ENCODE results near the gene RAB12. TPM values are rescaled to one million over a fixed set of nuclear protein-coding genes. Genes with fewer than 3 reads are reported as not detected.

Gene RAB12
- total RNA-seq, 1 donor from 2014 or later = 31.7 TPM

- Mint-ChIP-seq H3K4me3 (no peak overlapping the region), H3K27ac (no peak overlapping the region), H3K36me3 (no peaks in the 10 kb centered on the region), H3K4me1 (no peaks in the 10 kb centered on the region), H3K27me3 (ENCODE audit: low read depth) (peaks cover 2% of the 10 kb centered on the region), H3K9me3 (no peaks in the 10 kb centered on the region)
- no peak for DNase-seq (ENCODE audit: low spot score in 2 of 2, unreplicated experiment in 2 of 2)
- TF ChIP-seq CTCF (IDR thresholded peaks at IDR 0.05; ENCODE audit: unreplicated experiment) = no peak
Measured at GRCh38 chr18:8669571-8669970, 60.3 kb downstream of the RAB12 start.

- no peaks in the 10 kb centered on the region for H3K27me3 Mint-ChIP-seq (ENCODE audit: low read depth)
- H3K4me1 Mint-ChIP-seq = no peaks in the 10 kb centered on the region
- no peak overlapping the region for H3K4me3 Mint-ChIP-seq
- H3K9me3 Mint-ChIP-seq = no peaks in the 10 kb centered on the region
- TF ChIP-seq CTCF (IDR thresholded peaks at IDR 0.05; ENCODE audit: unreplicated experiment) = no peak
- H3K27ac Mint-ChIP-seq = no peak overlapping the region
- H3K36me3 Mint-ChIP-seq = no peaks in the 10 kb centered on the region
- no peak for DNase-seq (ENCODE audit: low spot score in 2 of 2, unreplicated experiment in 2 of 2)
Measured at GRCh38 chr18:8673256-8674209, 64.3 kb downstream of the RAB12 start.

- Mint-ChIP-seq H3K9me3 (no peaks in the 10 kb centered on the region), H3K4me1 (no peaks in the 10 kb centered on the region), H3K36me3 (no peaks in the 10 kb centered on the region), H3K4me3 (no peak overlapping the region), H3K27me3 (ENCODE audit: low read depth) (no peaks in the 10 kb centered on the region), H3K27ac (no peak overlapping the region)
- DNase-seq (ENCODE audit: low spot score in 2 of 2, unreplicated experiment in 2 of 2) = no peak
- TF ChIP-seq CTCF (IDR thresholded peaks at IDR 0.05; ENCODE audit: unreplicated experiment) = no peak
Measured at GRCh38 chr18:8675057-8675456, 65.8 kb downstream of the RAB12 start.

GRCh38 chr18:8681196-8681595 lies 72.0 kb downstream of the RAB12 start:
- Mint-ChIP-seq H3K9me3 (no peaks in the 10 kb centered on the region), H3K4me3 (no peak overlapping the region), H3K4me1 (peaks cover 8% of the 10 kb centered on the region), H3K36me3 (no peaks in the 10 kb centered on the region), H3K27ac (no peak overlapping the region), H3K27me3 (ENCODE audit: low read depth) (no peaks in the 10 kb centered on the region)
- TF ChIP-seq CTCF (IDR thresholded peaks at IDR 0.05; ENCODE audit: unreplicated experiment) = no peak
- no peak for DNase-seq (ENCODE audit: low spot score in 2 of 2, unreplicated experiment in 2 of 2)

GRCh38 chr18:8684577-8684976 lies 75.3 kb downstream of the RAB12 start:
- H3K4me1 Mint-ChIP-seq = peaks cover 12% of the 10 kb centered on the region
- DNase-seq (ENCODE audit: low spot score in 2 of 2, unreplicated experiment in 2 of 2) = no peak

More at GRCh38 chr18:8684577-8684976, 75.3 kb downstream of the RAB12 start:
- TF ChIP-seq CTCF (IDR thresholded peaks at IDR 0.05; ENCODE audit: unreplicated experiment) = no peak
- Mint-ChIP-seq H3K9me3 (no peaks in the 10 kb centered on the region), H3K27ac (no peak overlapping the region), H3K36me3 (no peaks in the 10 kb centered on the region), H3K27me3 (ENCODE audit: low read depth) (no peaks in the 10 kb centered on the region), H3K4me3 (no peak overlapping the region)
